Measurements from ENCODE around the gene KLHL22. TPM values are rescaled to one million over a fixed set of nuclear protein-coding genes. Genes with fewer than 3 reads are reported as not detected.

The KLHL22 gene
- total and polyA plus RNA-seq, 2 donors (not counting 3 experiments of a cell fraction or from before 2014, with no cell fraction given), result 24.2 to 33.6 TPM

- peaks cover 5% of the 10 kb centered on the region for H3K79me2 ChIP-seq (ENCODE audit: control insufficient read depth, insufficient read depth, low read length)
- intact Hi-C loops (cut with micrococcal nuclease), result no loop called here
- CTCF ChIA-PET, result no interaction called here
These were observed 65.4 kb downstream of the KLHL22 start for GRCh38 chr22:20430101-20430719.

More at GRCh38 chr22:20430101-20430719, 65.4 kb downstream of the KLHL22 start:
- peaks cover 4% of the 10 kb centered on the region for H3K4me1 ChIP-seq (ENCODE audit: control insufficient read depth, extremely low read depth, insufficient read depth, low read length)
- no peak overlapping the region for H3K27ac ChIP-seq (ENCODE audit: insufficient read depth, low read depth, low read length)
- H2AFZ ChIP-seq (ENCODE audit: low read depth, low read length), result no peak overlapping the region
- dilution Hi-C loops (cut with MboI; ENCODE audit: extremely low pct_ligation_motif_present, low sequenced_read_pairs), result no loop called here
- no TSS peak for BruUV-seq (replicated peaks)
- DNase-seq (ENCODE audit: low read depth, low spot score) (no peak), FAIRE-seq (no peak)
- H3K9me1 ChIP-seq (replicated peaks; ENCODE audit: control insufficient read depth, extremely low read depth, insufficient read depth, low read length), result no peaks in the 10 kb centered on the region
- H3K9ac ChIP-seq (replicated peaks; ENCODE audit: extremely low read depth, insufficient read depth, low read length), result no peak overlapping the region
- peaks cover 4 to 15% of the 10 kb centered on the region in 2 experiments for H3K36me3 ChIP-seq (ENCODE audit: control insufficient read depth in 2 of 2, extremely low read depth in 1 of 2, insufficient read depth in 2 of 2, low read length in 2 of 2)
- POLR2A ChIA-PET, result no interaction called here
- H3K27me3 ChIP-seq (ENCODE audit: control insufficient read depth in 2 of 2, insufficient read depth in 2 of 2, low read length in 2 of 2), result no peaks in the 10 kb centered on the region
- H3K9me3 ChIP-seq (replicated peaks; ENCODE audit: control insufficient read depth, insufficient read depth, low read length), result no peaks in the 10 kb centered on the region
- H3K4me3 ChIP-seq (replicated peaks in 1 of 3; ENCODE audit: insufficient read depth in 1 of 3, low read depth in 1 of 3, low read length in 3 of 3), result no peak overlapping the region
- H3K4me2 ChIP-seq (ENCODE audit: insufficient read depth, low read length), result no peak overlapping the region
- H4K20me1 ChIP-seq (replicated peaks; ENCODE audit: control insufficient read depth, extremely low read depth, insufficient read depth, low read length), result peaks cover 2% of the 10 kb centered on the region
- TF ChIP-seq, protein P1, sequence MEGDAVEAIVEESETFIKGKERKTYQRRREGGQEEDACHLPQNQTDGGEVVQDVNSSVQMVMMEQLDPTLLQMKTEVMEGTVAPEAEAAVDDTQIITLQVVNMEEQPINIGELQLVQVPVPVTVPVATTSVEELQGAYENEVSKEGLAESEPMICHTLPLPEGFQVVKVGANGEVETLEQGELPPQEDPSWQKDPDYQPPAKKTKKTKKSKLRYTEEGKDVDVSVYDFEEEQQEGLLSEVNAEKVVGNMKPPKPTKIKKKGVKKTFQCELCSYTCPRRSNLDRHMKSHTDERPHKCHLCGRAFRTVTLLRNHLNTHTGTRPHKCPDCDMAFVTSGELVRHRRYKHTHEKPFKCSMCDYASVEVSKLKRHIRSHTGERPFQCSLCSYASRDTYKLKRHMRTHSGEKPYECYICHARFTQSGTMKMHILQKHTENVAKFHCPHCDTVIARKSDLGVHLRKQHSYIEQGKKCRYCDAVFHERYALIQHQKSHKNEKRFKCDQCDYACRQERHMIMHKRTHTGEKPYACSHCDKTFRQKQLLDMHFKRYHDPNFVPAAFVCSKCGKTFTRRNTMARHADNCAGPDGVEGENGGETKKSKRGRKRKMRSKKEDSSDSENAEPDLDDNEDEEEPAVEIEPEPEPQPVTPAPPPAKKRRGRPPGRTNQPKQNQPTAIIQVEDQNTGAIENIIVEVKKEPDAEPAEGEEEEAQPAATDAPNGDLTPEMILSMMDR (IDR thresholded peaks at IDR 0.05; ENCODE audit: extremely low read depth in 1 of 2, insufficient read depth in 1 of 2, low read depth in 1 of 2, low read length in 2 of 2), result no peak
- TF ChIP-seq POLR2A (IDR thresholded peaks at IDR 0.05; ENCODE audit: low read depth, low read length), result no peak
- no peak for TF ChIP-seq POLR2AphosphoS5 (IDR thresholded peaks at IDR 0.05; ENCODE audit: insufficient read depth, low read depth, low read length)
- no peak for TF ChIP-seq EZH2 (IDR thresholded peaks at IDR 0.05; ENCODE audit: borderline replicate concordance, low read depth, low read length, severe bottlenecking)

Data from endothelial cell of umbilical vein (primary cell).